GM19455 (cell line): ENCODE data around the gene KLHL29.
"Not testable (repeated sequence)": the region's sequence is repeated elsewhere in the genome, so short reads cannot be mapped to it uniquely, and the experiment has no call there.

ENCODE experiments used
- ATAC-seq: cut with Tn5 transposase; IDR thresholded peaks from one replicate; pipeline ENCODE4 v1.9.1; 2021; ENCODE audit not compliant: unreplicated experiment

KLHL29 gene

GRCh38 chr2:23384551-23385343 is at the start of gene KLHL29:
KLHL29 (plus strand) TSS chr2:23385179; CDS start chr2:23562197, 177,018 bp downstream.
- ATAC-seq = peak; percentile 67

GRCh38 chr2:23335550-23335949 is 49.4 kb upstream of the KLHL29 start:
- no peak for ATAC-seq

- no peak for ATAC-seq
These were observed 42.9 kb upstream of the KLHL29 start for GRCh38 chr2:23342075-23342474.

GRCh38 chr2:23346029-23346428 is 39.0 kb upstream of the KLHL29 start:
- ATAC-seq = no peak

DNA sequence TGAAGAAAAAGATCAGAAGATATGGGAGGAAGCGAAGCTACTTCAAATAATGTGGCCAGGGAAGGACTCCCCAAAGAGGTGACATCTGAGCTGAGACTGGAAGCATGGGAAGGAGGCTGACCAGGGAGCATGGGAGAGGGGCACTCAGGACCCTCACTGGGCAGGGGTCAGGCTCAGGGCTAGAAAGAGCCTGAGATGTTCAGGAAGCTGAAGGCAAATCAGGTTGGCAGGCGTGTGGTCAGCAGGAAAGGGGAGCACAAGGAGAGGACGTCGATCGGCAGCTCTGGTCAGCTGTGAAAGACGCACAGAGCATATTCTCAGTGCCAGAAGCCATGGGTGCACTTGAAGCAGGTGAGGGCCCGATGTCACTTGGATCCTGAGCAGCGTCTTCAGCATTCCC is 38.2 kb upstream of the KLHL29 start:
- ATAC-seq = no peak

DNA sequence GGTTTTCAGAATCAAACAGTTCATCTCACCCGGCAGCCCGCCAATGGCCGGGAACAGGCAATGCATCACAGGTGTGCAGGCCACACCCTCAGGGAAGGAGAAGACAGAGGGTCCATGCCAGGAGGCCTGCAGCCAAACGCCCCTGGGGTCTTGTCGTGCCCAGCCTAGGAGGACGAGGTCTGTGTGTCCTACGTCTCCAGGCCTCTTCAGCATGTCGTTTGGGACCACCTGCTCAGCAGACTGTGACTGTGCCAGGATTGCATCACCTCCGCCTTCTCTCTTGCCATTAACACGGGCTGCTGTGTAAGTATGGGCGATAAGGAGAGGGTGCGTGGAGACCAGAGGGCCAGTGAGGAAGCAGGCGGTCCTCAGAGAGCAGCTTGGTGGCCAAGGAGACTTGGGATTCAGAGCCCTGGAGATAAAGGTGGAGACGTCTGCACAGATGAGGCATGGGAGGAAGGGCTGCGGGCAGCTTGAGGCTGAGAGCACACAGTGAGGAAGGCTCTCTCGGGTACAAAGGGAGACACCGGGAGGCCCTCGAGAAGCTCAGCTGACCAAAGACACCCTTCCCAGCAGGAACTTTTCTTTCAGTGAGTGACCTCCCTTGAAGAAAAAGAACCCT is 37.4 kb upstream of the KLHL29 start:
- no peak for ATAC-seq

- ATAC-seq = not testable (repeated sequence)
These were observed 36.9 kb upstream of the KLHL29 start for GRCh38 chr2:23348093-23348481.

- no peak for ATAC-seq
These were observed 35.5 kb upstream of the KLHL29 start for GRCh38 chr2:23349508-23349907.

DNA sequence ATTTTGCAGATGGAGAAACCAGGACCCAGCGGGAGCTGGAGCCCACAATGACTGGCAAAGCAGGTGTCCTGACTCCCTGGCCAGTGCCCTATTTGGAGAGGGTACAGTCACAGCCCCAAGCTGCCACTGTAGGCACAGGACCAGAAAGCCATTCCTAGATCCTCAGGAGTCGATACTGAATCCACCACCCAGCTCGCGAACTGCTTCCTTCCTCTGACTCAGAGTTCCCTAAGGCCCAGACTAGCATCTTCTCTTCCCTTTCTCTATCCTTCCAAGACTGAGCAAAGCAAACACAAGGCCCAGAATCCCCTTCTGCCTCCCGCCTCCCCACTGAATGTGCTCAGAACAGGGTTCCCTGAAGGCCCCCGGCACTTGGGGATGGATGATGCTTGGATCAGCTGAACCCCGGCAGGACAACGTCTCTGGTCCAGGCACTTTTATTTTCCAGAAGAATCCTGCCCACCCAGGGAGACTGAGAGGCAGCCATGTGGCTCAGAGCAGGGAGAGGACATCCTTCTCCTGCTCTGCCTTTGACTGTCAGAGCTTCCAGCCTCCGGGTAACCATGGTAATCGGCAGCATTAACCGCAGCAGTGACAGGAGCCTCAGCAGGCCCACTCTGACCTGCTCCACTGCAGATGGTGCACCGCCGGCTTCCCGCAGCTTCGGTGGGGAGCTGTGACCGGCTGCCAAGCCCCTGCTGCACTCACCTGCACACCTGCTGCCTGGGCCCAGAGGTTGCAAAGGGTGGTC is 34.8 kb upstream of the KLHL29 start:
- no peak for ATAC-seq

DNA sequence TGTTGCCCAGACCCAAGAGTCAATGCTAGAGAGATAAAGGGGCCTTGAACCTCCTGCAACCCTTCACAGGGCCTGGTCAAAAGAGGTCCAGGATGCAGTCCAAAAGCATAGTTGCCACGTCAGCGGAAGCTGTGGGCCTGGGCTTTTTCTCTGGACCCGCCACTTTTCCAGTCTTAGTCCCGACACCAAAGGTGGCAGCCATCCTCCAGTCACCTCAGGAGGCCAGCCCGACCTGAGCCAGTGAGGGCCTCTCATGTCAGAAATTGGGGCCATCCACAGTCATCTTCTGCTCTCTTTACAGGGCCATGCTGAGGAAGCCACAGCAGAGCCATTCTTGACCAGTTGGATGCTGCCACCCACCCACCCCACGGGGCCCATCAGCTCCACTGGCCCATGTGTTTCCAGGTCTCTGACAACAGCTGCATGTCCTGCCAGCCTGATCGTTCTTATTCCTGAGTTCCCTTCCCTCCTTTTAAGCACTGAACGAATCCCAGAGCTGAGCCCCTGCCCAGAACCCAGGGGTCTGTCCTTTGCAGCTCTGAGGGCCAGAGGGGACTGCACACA is 34.1 kb upstream of the KLHL29 start:
- no peak for ATAC-seq

DNA sequence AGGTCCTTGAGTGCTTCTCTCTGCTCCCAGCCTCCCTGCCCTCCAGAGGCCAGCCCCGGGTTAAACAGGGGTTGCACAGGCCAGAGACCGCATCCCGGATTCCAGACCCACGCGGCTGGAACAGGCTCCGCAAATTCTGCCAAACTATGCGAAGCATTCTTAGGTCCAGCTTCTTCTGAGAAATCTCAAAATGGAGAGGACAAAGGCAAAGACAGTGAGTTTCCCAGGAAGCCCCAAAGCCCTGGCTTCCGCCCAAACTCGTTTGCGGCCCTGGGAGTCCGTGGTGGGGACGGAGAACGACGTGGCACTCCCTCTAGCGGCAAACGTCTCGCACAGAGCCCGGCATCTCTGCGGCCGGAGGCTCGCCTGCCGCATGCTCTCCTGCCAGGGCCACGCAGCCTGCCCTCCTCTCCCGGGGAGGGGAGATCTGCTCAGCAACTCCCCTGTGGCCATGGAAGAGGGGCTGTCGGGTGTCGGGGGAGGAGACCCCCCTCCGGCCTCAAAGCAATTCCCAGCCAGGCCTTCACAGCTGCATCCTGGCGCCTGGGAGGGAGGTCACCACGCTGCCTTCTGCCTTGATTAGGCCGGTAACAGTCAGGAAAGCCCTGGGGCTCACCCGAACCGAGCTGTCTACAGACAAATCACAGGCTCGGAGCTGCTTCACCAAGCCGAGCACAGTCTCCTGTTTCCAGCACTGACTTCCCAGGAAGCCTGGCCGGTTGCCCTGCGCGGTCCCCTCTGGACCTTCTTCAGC is 33.4 kb upstream of the KLHL29 start:
- peak; percentile 95 for ATAC-seq

- ATAC-seq = no peak
These were observed 30.4 kb upstream of the KLHL29 start for GRCh38 chr2:23354554-23354953.

DNA sequence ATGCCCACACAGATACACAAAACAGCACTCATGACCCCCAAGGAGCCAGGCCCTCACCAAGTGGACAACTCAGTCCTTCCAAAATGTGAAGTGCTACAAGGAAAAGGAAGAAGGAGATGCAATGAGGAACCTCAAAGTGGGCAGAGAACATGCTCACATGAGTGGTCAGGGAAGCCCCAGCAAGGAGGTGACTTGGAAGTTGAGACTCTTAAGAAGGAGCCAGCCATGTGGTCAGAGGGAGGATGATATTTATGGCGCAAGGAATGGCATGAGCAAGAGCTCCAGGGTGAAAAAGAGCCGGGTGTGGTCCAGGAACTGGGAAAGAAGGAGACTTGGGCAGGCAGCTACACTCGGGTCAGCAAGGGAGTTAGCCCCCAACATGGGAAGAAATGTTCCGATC is 30.0 kb upstream of the KLHL29 start:
- ATAC-seq = no peak

DNA sequence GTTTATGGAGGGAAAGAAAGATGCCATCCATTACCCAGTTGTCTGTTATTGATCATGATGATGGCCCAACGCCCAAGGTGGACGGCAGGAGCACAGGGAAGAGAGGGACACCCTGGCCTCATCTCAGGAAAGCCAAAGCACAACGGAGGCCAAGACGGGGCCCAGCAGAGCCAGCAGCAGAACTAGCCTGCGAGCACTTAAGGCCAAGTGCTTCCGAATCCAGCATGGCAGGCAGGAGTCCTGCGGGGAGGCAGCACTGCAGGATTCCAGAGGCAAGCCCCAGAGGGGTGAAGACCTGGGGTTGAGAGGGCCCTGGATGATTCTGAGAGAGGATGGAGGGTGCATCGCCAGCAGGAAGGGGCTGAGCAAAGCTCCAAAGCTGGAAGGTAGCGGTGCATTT is 28.3 kb upstream of the KLHL29 start:
- no peak for ATAC-seq

- ATAC-seq = no peak
These were observed 25.1 kb upstream of the KLHL29 start for GRCh38 chr2:23359631-23360567.

GRCh38 chr2:23360571-23361125 is 24.3 kb upstream of the KLHL29 start:
- ATAC-seq = no peak

GRCh38 chr2:23361152-23361551 is 23.8 kb upstream of the KLHL29 start:
- no peak for ATAC-seq

- ATAC-seq = no peak
These were observed 21.7 kb upstream of the KLHL29 start for GRCh38 chr2:23363268-23363667.

DNA sequence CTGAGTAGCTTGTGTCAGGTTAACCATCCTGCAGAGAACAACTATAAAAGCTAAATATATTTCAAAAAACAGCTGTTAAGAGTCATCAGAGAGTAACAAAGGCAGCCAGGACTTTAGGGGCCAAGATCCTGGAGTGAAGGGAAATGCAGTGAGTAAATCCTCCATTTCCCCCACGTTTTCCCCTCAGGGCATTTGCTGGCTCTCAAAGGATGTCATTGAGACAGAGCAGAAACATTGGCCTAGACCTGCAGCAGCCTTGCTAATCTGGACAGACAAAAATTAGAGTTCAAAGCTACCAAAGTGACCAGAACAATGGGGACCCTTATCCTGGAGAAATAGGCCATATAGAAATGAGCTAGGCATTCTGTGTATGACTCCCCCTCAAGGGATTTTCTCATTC is 21.1 kb upstream of the KLHL29 start:
- no peak for ATAC-seq
